ENCODE results near the gene ZNF319. TPM values are rescaled to one million over a fixed set of nuclear protein-coding genes. Genes with fewer than 3 reads are reported as not detected.

Gene ZNF319
- polyA plus RNA-seq, 3 donors: 2.5 to 4.5 (median 3.0) TPM

- H3K27ac ChIP-seq (ENCODE audit: low read depth, low read length): no peak overlapping the region
- 37 to 52% (median 37%) methylated on average over 4 of the region's 4 CpGs for WGBS, 3 donors
These were observed 34.2 kb downstream of the ZNF319 start for GRCh38 chr16:57966204-57966771.

DNA sequence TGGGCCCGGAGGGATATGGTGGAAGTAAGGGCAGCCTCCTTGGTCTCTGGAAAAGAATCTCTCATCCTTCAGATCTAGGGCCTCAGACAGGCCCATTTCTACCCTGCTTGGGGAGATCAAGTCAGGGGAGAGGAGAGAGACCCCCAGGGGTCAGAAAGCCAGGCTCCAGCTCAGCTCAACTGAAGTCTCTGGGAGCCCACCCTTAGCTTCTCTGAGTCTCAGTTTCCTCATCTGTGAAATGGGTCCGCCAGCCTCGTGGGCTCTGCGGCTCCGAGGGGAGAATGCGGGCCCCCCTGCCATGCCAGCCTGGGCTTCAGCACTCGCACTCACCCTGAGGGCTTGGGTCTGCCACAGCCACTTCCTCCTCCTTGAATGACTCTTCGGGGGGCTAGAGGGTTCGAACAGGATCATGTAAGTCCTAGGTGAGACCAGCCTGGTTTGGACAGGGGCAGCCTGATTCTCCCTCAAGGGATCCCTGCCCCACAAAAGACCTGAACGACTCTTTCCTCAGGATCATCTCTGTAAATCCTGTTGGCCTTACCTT, 36.2 kb downstream of the ZNF319 start:
- 78 to 86% (median 80%) methylated on average over 10 of the region's 10 CpGs for WGBS, 3 donors
- no peak overlapping the region for H3K27ac ChIP-seq (ENCODE audit: low read depth, low read length)

GRCh38 chr16:57962756-57963155, 37.7 kb downstream of the ZNF319 start:
- H3K27ac ChIP-seq (ENCODE audit: low read depth, low read length): no peak overlapping the region
- 73 to 87% (median 76%) methylated on average over 9 of the region's 9 CpGs for WGBS, 3 donors

DNA sequence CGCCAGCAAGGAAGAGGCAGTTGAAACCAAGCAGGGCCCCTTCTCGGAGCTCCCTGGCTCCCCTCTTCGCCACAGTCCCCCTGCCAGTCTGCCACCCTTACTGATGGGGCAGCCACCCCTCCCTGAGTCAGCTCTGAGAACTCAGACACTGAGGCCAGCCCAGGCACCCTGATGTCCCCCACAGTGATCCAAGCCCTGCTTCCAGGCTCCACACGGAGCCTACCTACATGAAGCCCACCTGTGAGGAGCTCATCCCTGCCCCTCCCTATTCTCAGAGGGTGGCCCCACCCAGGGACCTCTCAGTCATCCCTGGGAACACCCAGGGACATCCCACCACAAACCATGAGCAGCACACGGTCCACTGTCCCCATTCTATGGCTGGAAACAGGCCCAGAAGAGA, 38.4 kb downstream of the ZNF319 start:
- 71 to 74% (median 73%) methylated on average over 5 of the region's 5 CpGs for WGBS, 3 donors
- no peak overlapping the region for H3K27ac ChIP-seq (ENCODE audit: low read depth, low read length)

GRCh38 chr16:57961538-57961937, 38.9 kb downstream of the ZNF319 start:
- no peak overlapping the region for H3K27ac ChIP-seq (ENCODE audit: low read depth, low read length)
- 58 to 75% (median 60%) methylated on average over 2 of the region's 2 CpGs for WGBS, 3 donors

- 88 to 93% (median 89%) methylated on average over 7 of the region's 7 CpGs for WGBS, 3 donors
- H3K27ac ChIP-seq (ENCODE audit: low read depth, low read length): no peak overlapping the region
These were observed 39.5 kb downstream of the ZNF319 start for GRCh38 chr16:57960826-57961472.

GRCh38 chr16:57960310-57960709, 40.2 kb downstream of the ZNF319 start:
- 78 to 88% (median 83%) methylated on average over 10 of the region's 10 CpGs for WGBS, 3 donors
- no peak overlapping the region for H3K27ac ChIP-seq (ENCODE audit: low read depth, low read length)

GRCh38 chr16:57959804-57960203, 40.7 kb downstream of the ZNF319 start:
- 79 to 90% (median 80%) methylated on average over 11 of the region's 11 CpGs for WGBS, 3 donors
- no peak overlapping the region for H3K27ac ChIP-seq (ENCODE audit: low read depth, low read length)

- WGBS, 3 donors: 75 to 89% (median 84%) methylated on average over 8 of the region's 8 CpGs
- no peak overlapping the region for H3K27ac ChIP-seq (ENCODE audit: low read depth, low read length)
These were observed 41.4 kb downstream of the ZNF319 start for GRCh38 chr16:57959121-57959520.

DNA sequence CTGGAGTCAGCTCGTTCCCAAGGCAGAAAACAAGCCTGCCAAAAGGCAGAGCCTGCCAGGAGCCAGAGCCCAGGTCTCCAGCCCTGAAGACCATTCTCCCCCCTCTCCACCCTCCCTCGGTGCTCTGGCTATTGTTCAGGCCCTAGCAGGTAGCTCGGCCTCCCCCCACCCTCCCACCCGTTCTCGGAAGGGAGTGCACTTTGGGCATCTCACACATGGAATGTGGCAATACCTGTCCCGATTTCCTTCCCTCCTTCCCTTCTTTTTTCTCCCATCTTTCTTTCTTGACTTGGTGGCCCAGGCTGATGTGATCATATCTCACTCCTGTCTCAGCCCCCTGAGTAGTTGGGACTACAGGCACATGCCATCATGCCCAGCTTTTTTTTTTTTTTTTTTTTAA, 41.9 kb downstream of the ZNF319 start:
- WGBS, 3 donors: 67 to 79% (median 73%) methylated on average over 6 of the region's 6 CpGs

GRCh38 chr16:57957673-57958392, 42.6 kb downstream of the ZNF319 start:
- WGBS, 3 donors: 78 to 90% (median 82%) methylated on average over 7 to 8 of the region's 8 CpGs
- H3K27ac ChIP-seq (ENCODE audit: low read depth, low read length): no peak overlapping the region

More for the DNA sequence above, 41.9 kb downstream of the ZNF319 start:
- no peak overlapping the region for H3K27ac ChIP-seq (ENCODE audit: low read depth, low read length)

- 66 to 78% (median 70%) methylated on average over 8 of the region's 8 CpGs for WGBS, 3 donors
- H3K27ac ChIP-seq (ENCODE audit: low read depth, low read length): no peak overlapping the region
These were observed 43.4 kb downstream of the ZNF319 start for GRCh38 chr16:57956924-57957672.

DNA sequence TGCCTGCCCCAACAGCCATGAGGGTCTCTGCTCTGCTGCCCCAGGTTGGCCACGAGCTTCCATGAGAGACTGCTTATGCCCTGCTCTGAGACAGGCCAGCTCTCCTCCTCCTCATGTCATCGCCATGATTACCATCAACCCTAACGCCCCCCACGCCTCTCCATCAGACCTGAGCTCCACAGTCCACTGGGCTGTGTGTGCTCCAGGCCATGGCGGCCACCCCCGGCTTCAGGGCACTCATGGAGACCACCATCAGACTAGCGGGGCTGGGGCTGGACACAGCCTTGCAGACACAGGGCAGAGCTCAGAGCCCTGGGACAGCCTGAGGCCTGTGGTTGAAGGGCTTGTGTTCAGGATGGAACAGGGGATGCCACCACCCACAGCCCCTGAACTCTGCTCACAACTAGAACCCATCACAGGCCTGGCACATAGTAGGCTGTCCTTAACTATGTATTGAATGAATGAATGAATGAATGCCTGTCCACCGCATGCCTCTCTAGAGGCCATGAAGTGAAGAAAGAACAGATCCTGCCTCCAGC, 44.1 kb downstream of the ZNF319 start:
- no peak overlapping the region for H3K27ac ChIP-seq (ENCODE audit: low read depth, low read length)
- WGBS, 3 donors: 90 to 91% (median 90%) methylated on average over 8 of the region's 8 CpGs

GRCh38 chr16:57955572-57956188, 44.8 kb downstream of the ZNF319 start:
- H3K27ac ChIP-seq (ENCODE audit: low read depth, low read length): no peak overlapping the region
- WGBS, 3 donors: 52 to 85% (median 76%) methylated on average over 12 of the region's 12 CpGs

- H3K27ac ChIP-seq (ENCODE audit: low read depth, low read length): no peak overlapping the region
- WGBS, 3 donors: 96 to 100% (median 98%) methylated on average over 1 of the region's 1 CpG
These were observed 46.6 kb downstream of the ZNF319 start for GRCh38 chr16:57953857-57954256.

GRCh38 chr16:57952909-57953308, 47.6 kb downstream of the ZNF319 start:
- H3K27ac ChIP-seq (ENCODE audit: low read depth, low read length): no peak overlapping the region
- 89 to 92% (median 90%) methylated on average over 9 of the region's 9 CpGs for WGBS, 3 donors

GRCh38 chr16:57951204-57951960, 49.1 kb downstream of the ZNF319 start:
- 84 to 86% (median 85%) methylated on average over 7 of the region's 7 CpGs for WGBS, 3 donors
- no peak overlapping the region for H3K27ac ChIP-seq (ENCODE audit: low read depth, low read length)
